Natural killer cell treated with Interleukin-12 subunit alpha and Interleukin-12 subunit beta and Interleukin-15 and Interleukin-18, amount 100 ng/mL, for 72 hours (primary cell): ENCODE results near the gene SYCP1. TPM values are rescaled to one million over a fixed set of nuclear protein-coding genes. Genes with fewer than 3 reads are reported as not detected.
"Not testable (repeated sequence)": the region's sequence is repeated elsewhere in the genome, so short reads cannot be mapped to it uniquely, and the experiment has no call there.

Experiments used
- ATAC-seq, 2 donors: fragments of 150-1000 bp; cut with Tn5 transposase in 1 of 2; sonication (Bioruptor Pico), chemical (Tn5 transposase) in 1 of 2; 2 replicates each; pipeline ENCODE4 v1.10.0; 2021
- DNase-seq: peaks from one replicate; pipeline ENCODE4 v3.0.0; 2022; ENCODE audit warnings: low spot score
- H3K27ac Mint-ChIP-seq, 2 donors: 1 replicate in 1 of 2; 2 replicates in 1 of 2; pipeline ENCODE4 v1.8.0; 2022; ENCODE audit warnings: mixed read lengths in 2 of 2, mild to moderate bottlenecking in 1 of 2, moderate library complexity in 1 of 2
- H3K27me3 Mint-ChIP-seq, 2 donors: 1 replicate in 1 of 2; 2 replicates in 1 of 2; pipeline ENCODE4 v1.8.0; 2022; ENCODE audit warnings: mixed read lengths in 2 of 2
- H3K36me3 Mint-ChIP-seq: one replicate; pipeline ENCODE4 v1.8.0; 2022; ENCODE audit warnings: mixed read lengths
- H3K4me1 Mint-ChIP-seq, 2 donors: 1 replicate in 1 of 2; 2 replicates in 1 of 2; pipeline ENCODE4 v1.8.0; 2022; ENCODE audit warnings: low read depth in 2 of 2, mixed read lengths in 2 of 2, mild to moderate bottlenecking in 1 of 2
- H3K4me3 Mint-ChIP-seq: one replicate; pipeline ENCODE4 v1.8.0; 2022; ENCODE audit warnings: mixed read lengths
- H3K9me3 Mint-ChIP-seq: 2 replicates; pipeline ENCODE4 v1.8.0; 2022; ENCODE audit warnings: mixed read lengths
- total RNA-seq, 2 donors: library from RNA; stranded (reverse); gene quantifications; one replicate each; pipeline ENCODE4 v1.2.3, GENCODE V29; 2022

Gene SYCP1
- not detected for total RNA-seq

GRCh38 chr1:114854693-114855320, at the start of gene SYCP1:
SYCP1 (plus strand) TSS chr1:114854863; CDS start chr1:114855465, 602 bp downstream.
- DNase-seq (no peak), ATAC-seq (no peak)
- peaks cover 0 to 7% of the 10 kb centered on the region in 2 donors for H3K4me1 Mint-ChIP-seq
- no peaks in the 10 kb centered on the region for H3K36me3 Mint-ChIP-seq
- no peak within 1 kb of the TSS for H3K27ac Mint-ChIP-seq
- H3K9me3 Mint-ChIP-seq = no peaks in the 10 kb centered on the region
- H3K4me3 Mint-ChIP-seq = peak within 1 kb of the TSS; percentile 18
- H3K27me3 Mint-ChIP-seq = peaks cover 28 to 38% of the 10 kb centered on the region in 2 donors

GRCh38 chr1:114819869-114820268, 34.8 kb upstream of the SYCP1 start:
- no peak for DNase-seq
- no peak for ATAC-seq

GRCh38 chr1:114820392-114820791, 34.3 kb upstream of the SYCP1 start:
- peaks cover 15 to 33% of the 10 kb centered on the region in 2 donors for H3K27me3 Mint-ChIP-seq
- H3K4me1 Mint-ChIP-seq = no peaks in the 10 kb centered on the region
- DNase-seq (no peak), ATAC-seq (no peak)
- peaks cover 9% of the 10 kb centered on the region for H3K9me3 Mint-ChIP-seq
- H3K27ac Mint-ChIP-seq = no peak overlapping the region
- H3K4me3 Mint-ChIP-seq = no peak overlapping the region
- H3K36me3 Mint-ChIP-seq = peaks cover 8% of the 10 kb centered on the region

More at GRCh38 chr1:114819869-114820268, 34.8 kb upstream of the SYCP1 start:
- peaks cover 12 to 28% of the 10 kb centered on the region in 2 donors for H3K27me3 Mint-ChIP-seq
- H3K4me1 Mint-ChIP-seq = no peaks in the 10 kb centered on the region
- H3K4me3 Mint-ChIP-seq = no peak overlapping the region
- H3K27ac Mint-ChIP-seq = no peak overlapping the region
- peaks cover 3% of the 10 kb centered on the region for H3K36me3 Mint-ChIP-seq
- peaks cover 5% of the 10 kb centered on the region for H3K9me3 Mint-ChIP-seq

- Mint-ChIP-seq H3K9me3 (peaks cover 9% of the 10 kb centered on the region), H3K4me1 (no peaks in the 10 kb centered on the region), H3K27me3 (peaks cover 17 to 36% of the 10 kb centered on the region in 2 donors), H3K27ac (no peak overlapping the region), H3K36me3 (peaks cover 8% of the 10 kb centered on the region), H3K4me3 (no peak overlapping the region)
- DNase-seq = no peak
- ATAC-seq = no peak
These were observed 32.7 kb upstream of the SYCP1 start for GRCh38 chr1:114821978-114822377.

- ATAC-seq = no peak
These were observed 26.4 kb upstream of the SYCP1 start for GRCh38 chr1:114828251-114828650.

GRCh38 chr1:114830075-114830474, 24.6 kb upstream of the SYCP1 start:
- not testable (repeated sequence) for H3K27ac Mint-ChIP-seq, H3K9me3 Mint-ChIP-seq, DNase-seq, ATAC-seq, H3K4me3 Mint-ChIP-seq, H3K36me3 Mint-ChIP-seq, H3K4me1 Mint-ChIP-seq
- peaks cover 10 to 27% of the 10 kb centered on the region in 2 donors for H3K27me3 Mint-ChIP-seq

More at GRCh38 chr1:114828251-114828650, 26.4 kb upstream of the SYCP1 start:
- DNase-seq = no peak
- Mint-ChIP-seq H3K4me1 (no peaks in the 10 kb centered on the region), H3K36me3 (peaks cover 8% of the 10 kb centered on the region), H3K27ac (no peak overlapping the region), H3K4me3 (no peak overlapping the region), H3K27me3 (peaks cover 14 to 31% of the 10 kb centered on the region in 2 donors), H3K9me3 (peaks cover 4% of the 10 kb centered on the region)

GRCh38 chr1:114831276-114831994, 23.2 kb upstream of the SYCP1 start:
- ATAC-seq (no peak), DNase-seq (no peak)
- H3K27ac Mint-ChIP-seq = no peak overlapping the region
- H3K4me1 Mint-ChIP-seq = no peaks in the 10 kb centered on the region
- no peaks in the 10 kb centered on the region for H3K9me3 Mint-ChIP-seq
- no peak overlapping the region for H3K4me3 Mint-ChIP-seq
- no peaks in the 10 kb centered on the region for H3K36me3 Mint-ChIP-seq
- H3K27me3 Mint-ChIP-seq = peaks cover 6 to 20% of the 10 kb centered on the region in 2 donors

GRCh38 chr1:114832057-114832456, 22.6 kb upstream of the SYCP1 start:
- Mint-ChIP-seq H3K27me3 (peaks cover 6 to 20% of the 10 kb centered on the region in 2 donors), H3K4me3 (no peak overlapping the region), H3K27ac (no peak overlapping the region), H3K4me1 (no peaks in the 10 kb centered on the region), H3K9me3 (no peaks in the 10 kb centered on the region), H3K36me3 (no peaks in the 10 kb centered on the region)
- DNase-seq (no peak), ATAC-seq (no peak)

GRCh38 chr1:114833421-114833820, 21.2 kb upstream of the SYCP1 start:
- no peaks in the 10 kb centered on the region for H3K36me3 Mint-ChIP-seq
- peaks cover 8 to 18% of the 10 kb centered on the region in 2 donors for H3K27me3 Mint-ChIP-seq
- peaks cover 3% of the 10 kb centered on the region in 2 donors for H3K4me1 Mint-ChIP-seq
- H3K27ac Mint-ChIP-seq = no peak overlapping the region
- no peak for ATAC-seq
- H3K4me3 Mint-ChIP-seq = no peak overlapping the region
- H3K9me3 Mint-ChIP-seq = no peaks in the 10 kb centered on the region
- no peak for DNase-seq

GRCh38 chr1:114844270-114844669, 10.4 kb upstream of the SYCP1 start:
- ATAC-seq (no peak), DNase-seq (no peak)
- H3K27me3 Mint-ChIP-seq = peaks cover 31 to 58% of the 10 kb centered on the region in 2 donors
- no peaks in the 10 kb centered on the region for H3K36me3 Mint-ChIP-seq
- H3K4me3 Mint-ChIP-seq = no peak overlapping the region
- no peaks in the 10 kb centered on the region for H3K4me1 Mint-ChIP-seq
- H3K27ac Mint-ChIP-seq = no peak overlapping the region
- no peaks in the 10 kb centered on the region for H3K9me3 Mint-ChIP-seq

GRCh38 chr1:114853584-114853983, 1.1 kb upstream of the SYCP1 start:
- Mint-ChIP-seq H3K36me3 (no peaks in the 10 kb centered on the region), H3K27ac (no peak overlapping the region), H3K27me3 (peaks cover 27 to 37% of the 10 kb centered on the region in 2 donors), H3K4me3 (no peak overlapping the region), H3K4me1 (peaks cover 0 to 7% of the 10 kb centered on the region in 2 donors), H3K9me3 (no peaks in the 10 kb centered on the region)
- DNase-seq (no peak), ATAC-seq (no peak)

- Mint-ChIP-seq H3K27ac (no peak overlapping the region), H3K36me3 (no peaks in the 10 kb centered on the region), H3K27me3 (peaks cover 15 to 25% of the 10 kb centered on the region in 2 donors), H3K4me1 (no peaks in the 10 kb centered on the region), H3K4me3 (no peak overlapping the region), H3K9me3 (no peaks in the 10 kb centered on the region)
- DNase-seq (no peak), ATAC-seq (no peak)
These were observed 6.7 kb downstream of the SYCP1 start for GRCh38 chr1:114861384-114861783.

GRCh38 chr1:114892194-114892918, 37.7 kb downstream of the SYCP1 start:
- H3K4me1 Mint-ChIP-seq = no peaks in the 10 kb centered on the region
- peaks cover 27 to 51% of the 10 kb centered on the region in 2 donors for H3K27me3 Mint-ChIP-seq
- H3K4me3 Mint-ChIP-seq = no peak overlapping the region
- H3K36me3 Mint-ChIP-seq = no peaks in the 10 kb centered on the region
- H3K27ac Mint-ChIP-seq = no peak overlapping the region
- DNase-seq = no peak
- ATAC-seq = no peak
- H3K9me3 Mint-ChIP-seq = no peaks in the 10 kb centered on the region

GRCh38 chr1:114896795-114897194, 42.1 kb downstream of the SYCP1 start:
- Mint-ChIP-seq H3K4me3 (no peak overlapping the region), H3K27me3 (peaks cover 25 to 45% of the 10 kb centered on the region in 2 donors), H3K36me3 (no peaks in the 10 kb centered on the region), H3K4me1 (no peaks in the 10 kb centered on the region), H3K9me3 (no peaks in the 10 kb centered on the region), H3K27ac (no peak overlapping the region)
- ATAC-seq (no peak), DNase-seq (no peak)
